Head of caudate nucleus (tissue), 42 donors: ENCODE measurements around the gene UPK3A.

ENCODE experiments used
- DNase-seq, 42 donors: peaks; one replicate each; pipeline versions ENCODE4 v3.0.0 to v3.0.0-alpha.2; 2020 to 2021; ENCODE audit warnings: mixed read lengths in 7 of 42
- intact Hi-C: fragments of 100-400 bp; cut with DNase I; formaldehyde crosslinking; loops from one replicate; pipeline ENCODE4 v1.15.0; 2022

The UPK3A gene

GRCh38 chr22:45298934-45299505, 14.3 kb downstream of the UPK3A start:
- intact Hi-C loops, result no loop called here
- no peak for DNase-seq

GRCh38 chr22:45302751-45303150, 18.0 kb downstream of the UPK3A start:
- no peak for DNase-seq
- intact Hi-C loops, result no loop called here

GRCh38 chr22:45303181-45303580, 18.4 kb downstream of the UPK3A start:
- intact Hi-C loops, result no loop called here
- no peak for DNase-seq

DNA sequence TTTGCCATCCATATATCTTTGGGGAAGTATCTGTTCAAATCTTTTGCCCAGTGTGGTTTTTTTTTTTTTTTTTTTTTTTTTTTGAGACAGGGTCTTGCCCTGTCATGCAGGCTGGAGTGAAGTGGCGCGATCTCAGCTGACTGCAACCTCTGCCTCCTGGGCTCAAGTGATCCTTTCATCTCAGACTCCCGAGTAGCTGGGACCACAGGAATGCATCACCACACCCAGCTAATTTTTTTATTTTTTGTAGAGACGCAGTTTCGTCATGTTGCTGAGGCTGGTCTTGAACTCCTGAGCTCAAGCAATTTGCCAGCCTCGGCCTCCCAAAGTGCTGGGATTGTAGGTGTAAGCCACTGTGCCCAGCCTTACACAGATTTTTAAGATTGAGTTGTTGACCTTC, 20.2 kb downstream of the UPK3A start:
- no peak for DNase-seq
- intact Hi-C loops, result loop anchor here (5.0 kb wide), 1 partner anchor 33 kb away; no protein-coding TSS in a partner anchor

DNA sequence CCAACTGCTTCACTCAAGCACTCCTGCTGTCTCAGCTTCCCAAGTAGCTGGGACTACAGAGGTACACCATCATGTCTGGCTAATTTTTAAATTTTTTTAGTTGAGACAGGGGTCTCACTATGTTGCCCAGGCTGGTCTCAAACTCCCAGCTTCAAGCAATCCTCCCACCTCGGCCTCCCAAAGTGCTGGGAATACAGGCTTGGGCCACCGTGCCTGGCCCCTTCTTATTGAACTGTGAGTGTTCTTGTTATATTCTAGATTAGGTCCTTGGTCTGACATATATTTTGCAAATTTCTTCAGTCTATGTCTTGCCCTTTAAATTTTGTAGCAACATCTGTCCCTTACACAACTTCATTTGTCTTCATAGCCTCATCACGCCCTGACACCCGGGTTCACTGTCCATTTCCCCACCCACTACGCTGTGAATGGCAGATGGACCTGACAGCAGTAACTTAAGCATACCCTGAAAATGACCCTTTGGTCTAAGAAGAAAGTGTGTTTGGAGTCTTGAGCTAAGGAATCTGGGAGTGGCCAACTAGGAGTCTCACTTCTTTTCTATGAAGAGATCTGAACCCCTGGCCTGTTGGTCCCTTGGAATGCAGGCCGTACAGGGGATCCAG, 20.8 kb downstream of the UPK3A start:
- DNase-seq, result no peak
- intact Hi-C loops, result loop anchor here (5.0 kb wide), 1 partner anchor 33 kb away; no protein-coding TSS in a partner anchor

GRCh38 chr22:45306139-45306538, 21.4 kb downstream of the UPK3A start:
- intact Hi-C loops, result loop anchor here (5.0 kb wide), 1 partner anchor 34 kb away; no protein-coding TSS in a partner anchor
- DNase-seq, result no peak

DNA sequence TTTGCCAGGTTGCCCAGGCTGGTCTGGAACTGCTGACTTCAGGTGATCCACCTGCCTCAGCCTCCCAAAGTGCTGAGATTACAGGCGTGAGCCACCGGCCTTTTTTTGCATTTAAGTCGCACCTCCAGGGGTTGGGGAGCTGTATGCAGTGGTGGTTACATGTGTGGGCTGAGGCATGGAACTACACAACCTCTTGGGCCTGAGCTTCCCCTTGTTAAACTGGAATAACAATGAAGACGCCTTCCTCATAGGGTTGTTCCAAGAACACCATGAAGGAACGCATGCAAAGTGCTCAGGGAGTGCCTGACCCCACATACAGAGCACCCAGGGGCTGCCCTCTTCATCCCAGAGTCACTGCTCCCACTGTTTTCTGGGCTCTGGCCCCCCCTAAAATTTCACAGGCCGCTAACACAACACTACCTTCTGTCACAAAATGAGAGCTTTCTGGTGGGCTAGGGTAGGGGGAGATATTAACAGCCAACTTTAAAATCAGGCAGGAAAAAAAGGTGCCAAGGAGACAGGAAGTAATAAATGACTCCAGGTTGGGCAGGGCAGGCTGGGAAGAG, 23.7 kb downstream of the UPK3A start:
- intact Hi-C loops, result loop anchor here (5.0 kb wide), 1 partner anchor 36 kb away; no protein-coding TSS in a partner anchor
- DNase-seq, result no peak

GRCh38 chr22:45308957-45309421, 24.2 kb downstream of the UPK3A start:
- intact Hi-C loops, result loop anchor here (5.0 kb wide), 1 partner anchor 37 kb away; no protein-coding TSS in a partner anchor
- peak in 16 of 42 donors; percentile 10 to 56 (median 31) for DNase-seq

- intact Hi-C loops, result loop anchor here (5.0 kb wide), 1 partner anchor 37 kb away; no protein-coding TSS in a partner anchor
- peak; percentile 81 to 99 (median 96) for DNase-seq
These were observed 24.9 kb downstream of the UPK3A start, which contains the start of gene FAM118A for GRCh38 chr22:45309422-45310227. Gene FAM118A, plus strand, starts transcription at chr22:45309934. Its CDS starts 12,446 bp downstream, at chr22:45322380.

DNA sequence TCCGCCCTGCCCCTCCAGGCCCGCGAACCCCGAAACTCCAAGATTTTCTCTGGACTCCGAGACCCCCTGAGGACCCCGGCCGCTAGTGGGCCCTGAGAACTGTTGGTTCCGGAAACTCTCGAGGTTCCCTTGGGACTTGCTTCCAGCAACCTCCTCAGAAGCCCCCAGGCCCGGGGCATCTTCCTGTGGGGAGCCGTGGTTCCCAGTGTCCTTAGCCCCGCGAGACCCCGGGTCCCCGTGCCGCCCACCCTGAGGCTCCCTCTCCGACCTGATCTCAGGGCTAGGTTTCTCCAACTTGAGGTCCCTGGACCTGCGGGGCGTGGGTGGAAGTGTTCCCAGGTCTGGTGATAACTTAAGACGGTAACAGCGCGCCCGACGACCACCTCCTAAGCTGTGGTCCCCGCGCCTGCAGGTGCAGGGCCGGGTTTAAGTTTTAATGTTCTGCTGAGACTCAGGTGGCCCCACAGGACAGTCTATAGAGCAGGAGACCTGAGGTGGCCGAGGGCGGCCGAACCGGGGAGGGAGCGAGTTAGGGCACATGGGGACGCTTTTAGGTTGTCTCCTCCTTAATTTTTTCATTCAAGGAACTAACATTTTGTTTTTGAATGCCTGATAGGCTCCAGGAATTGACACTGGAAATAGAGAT, 25.7 kb downstream of the UPK3A start:
- peak in 17 of 42 donors; percentile 21 to 52 (median 35) for DNase-seq
- intact Hi-C loops, result no loop called here

- intact Hi-C loops, result no loop called here
- DNase-seq, result peak in 8 of 42 donors; percentile 18 to 57 (median 23)
These were observed 26.3 kb downstream of the UPK3A start for GRCh38 chr22:45310977-45311531.

DNA sequence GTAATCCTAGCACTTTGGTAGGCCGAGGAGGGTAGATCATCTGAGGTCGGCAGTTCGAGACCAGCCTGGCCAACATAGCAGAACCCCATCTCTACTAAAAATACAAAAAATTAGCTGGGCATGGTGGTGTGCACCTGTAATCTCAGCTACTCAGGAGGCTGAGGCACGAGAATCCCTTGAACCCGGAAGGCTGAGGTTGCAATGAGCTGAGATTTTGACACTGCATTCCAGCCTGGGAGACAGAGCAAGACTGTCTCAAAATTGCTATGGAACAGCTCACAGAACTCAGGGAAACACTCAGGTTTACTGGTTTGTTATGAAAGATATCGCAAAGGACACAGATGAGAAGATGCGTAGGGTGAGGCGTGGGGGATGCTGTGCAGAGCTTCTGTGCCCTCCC, 27.7 kb downstream of the UPK3A start:
- no peak for DNase-seq
- intact Hi-C loops, result no loop called here

DNA sequence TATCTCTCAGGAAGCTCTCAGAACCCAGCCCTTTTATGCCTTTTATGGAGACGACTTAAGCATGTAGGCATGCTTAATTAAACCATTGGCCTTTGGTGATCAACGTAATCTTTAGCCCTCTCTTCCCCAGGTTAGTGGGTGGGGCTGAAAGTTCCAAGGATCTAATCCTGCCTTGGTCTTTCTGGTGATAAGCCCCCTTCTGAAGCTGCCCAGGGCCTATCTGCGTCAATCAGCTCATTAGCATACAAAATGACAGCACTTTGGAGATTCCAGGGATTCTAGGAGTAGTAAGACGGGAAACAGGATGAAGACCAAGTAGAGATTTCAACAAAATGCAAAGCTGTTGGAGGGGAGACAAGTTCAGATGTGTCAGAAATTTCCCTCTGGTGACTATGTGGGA, 28.1 kb downstream of the UPK3A start:
- intact Hi-C loops, result no loop called here
- no peak for DNase-seq

DNA sequence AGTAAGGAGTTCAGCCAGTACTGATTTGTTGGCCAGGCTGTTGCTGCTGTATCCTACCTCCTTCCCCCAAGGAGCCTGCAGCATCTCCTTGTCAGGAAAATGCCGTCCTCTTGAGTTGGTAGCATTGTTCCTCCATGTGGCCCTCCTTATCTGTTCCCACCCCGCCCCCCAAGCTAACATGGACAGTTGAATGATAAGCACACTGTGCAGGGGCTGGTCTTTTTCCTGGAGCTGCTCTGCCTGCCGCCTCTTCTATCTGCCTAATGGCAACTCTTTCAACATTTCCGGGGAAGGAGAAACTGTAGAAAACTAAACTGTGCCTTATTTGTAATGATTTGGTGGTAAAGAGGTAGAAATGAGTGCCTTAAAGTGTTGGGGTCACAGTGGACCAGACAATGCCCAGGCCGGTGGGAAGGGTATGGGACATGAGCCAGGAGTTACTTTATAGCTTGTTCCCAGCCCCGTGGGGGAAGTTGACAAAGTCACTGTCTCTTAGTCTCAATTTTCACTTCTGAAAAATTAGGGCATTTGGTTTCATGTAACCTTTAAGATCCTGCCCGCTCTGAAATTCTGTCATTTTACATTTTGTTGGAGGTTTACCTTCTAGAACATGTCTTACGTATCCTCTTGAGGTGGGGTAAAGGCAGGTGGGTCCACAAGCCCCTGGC, 29.4 kb downstream of the UPK3A start:
- DNase-seq, result no peak
- intact Hi-C loops, result no loop called here

DNA sequence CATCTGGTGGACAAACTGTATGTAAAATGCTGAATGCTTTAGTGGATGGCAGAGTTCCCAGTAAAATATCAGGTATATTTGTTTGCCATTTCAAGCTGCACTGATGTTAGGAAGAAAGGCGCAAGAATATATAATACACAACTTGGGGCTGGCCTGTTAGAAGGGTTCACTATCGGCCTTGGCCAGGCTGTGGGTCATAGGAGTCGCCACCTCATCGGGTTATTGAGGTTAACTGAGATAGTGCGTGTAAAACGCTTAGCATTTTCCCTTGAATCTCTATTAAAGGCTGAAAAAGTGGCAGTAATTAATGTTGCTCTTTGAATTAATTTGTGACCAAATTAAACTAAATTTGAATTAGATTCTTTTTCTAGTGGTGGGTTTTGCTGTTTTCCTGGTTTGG, 30.0 kb downstream of the UPK3A start:
- intact Hi-C loops, result no loop called here
- DNase-seq, result no peak

DNA sequence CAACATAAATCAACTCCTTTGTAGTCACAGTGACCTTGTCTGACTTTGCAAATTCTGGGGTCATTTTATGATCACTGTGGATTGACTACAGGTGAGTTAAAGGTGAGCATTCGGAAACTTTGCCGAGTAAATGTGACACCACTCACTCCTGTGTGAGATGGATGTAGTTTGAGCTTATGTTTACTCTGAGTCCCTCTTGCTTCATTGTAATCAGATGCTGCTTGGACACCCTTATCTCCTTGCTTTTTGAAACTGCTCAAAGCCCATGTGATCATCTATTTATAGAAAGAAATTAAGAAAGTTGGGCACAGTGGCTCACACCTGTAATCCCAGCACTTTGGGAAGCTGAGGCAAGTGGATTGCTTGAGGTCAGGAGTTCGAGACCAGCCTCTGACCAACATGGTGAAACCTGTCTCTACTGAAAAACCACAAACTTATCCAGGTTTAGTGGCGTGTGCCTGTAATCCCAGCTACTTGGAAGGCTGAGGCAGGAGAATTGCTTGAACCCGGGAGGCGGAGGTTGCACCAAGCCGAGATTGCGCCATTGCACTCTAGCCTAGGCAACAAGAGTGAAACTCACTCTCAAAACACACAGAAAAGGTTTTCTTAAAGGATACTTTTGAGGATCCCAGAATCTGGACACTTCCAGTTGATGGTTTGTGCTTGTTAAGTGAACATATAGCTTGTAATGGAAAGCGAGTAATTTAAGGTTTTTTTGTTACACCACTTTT, 32.2 kb downstream of the UPK3A start:
- DNase-seq, result no peak
- intact Hi-C loops, result no loop called here

- intact Hi-C loops, result no loop called here
These were observed 32.9 kb downstream of the UPK3A start for GRCh38 chr22:45317551-45318167.

More at GRCh38 chr22:45317551-45318167, 32.9 kb downstream of the UPK3A start:
- peak in 26 of 42 donors; percentile 12 to 66 (median 38) for DNase-seq
